OCI-LY1 (cell line): ENCODE results near the gene SLC27A4.
A peak's percentile ranks its signal among the peaks of the same experiment; 100 is the strongest.

Experiments used
- H2AFZ ChIP-seq: fragments of 200-600 bp; sonication (generic), shearing (Covaris generic); 2 replicates; pipeline ENCODE4 v1.6.0; 2014; ENCODE audit warnings: antibody characterized with exemption, mild to moderate bottlenecking, low read length
- H3F3A ChIP-seq: fragments of 200-600 bp; sonication (generic), shearing (Covaris generic); 2 replicates; pipeline ENCODE4 v1.6.0; 2014; ENCODE audit warnings: mild to moderate bottlenecking, antibody characterized with exemption, low read length, moderate library complexity; ENCODE audit not compliant: insufficient read depth
- H3K27ac ChIP-seq: fragments of 200-600 bp; sonication (generic); 2 replicates; pipeline ENCODE4 v1.5.1; 2014; ENCODE audit warnings: low read length, mixed run types, mild to moderate bottlenecking, low read depth; ENCODE audit not compliant: poor library complexity, severe bottlenecking
- H3K27me3 ChIP-seq: fragments of 200-600 bp; sonication (generic); 2 replicates; pipeline ENCODE4 v1.6.0; 2014; ENCODE audit warnings: antibody characterized with exemption, mild to moderate bottlenecking, low read length, moderate library complexity; ENCODE audit not compliant: insufficient read depth
- H3K36me3 ChIP-seq: fragments of 200-600 bp; sonication (generic); 2 replicates; pipeline ENCODE4 v1.6.1; 2014; ENCODE audit warnings: mild to moderate bottlenecking, antibody characterized with exemption, low read length, moderate library complexity, mixed read lengths; ENCODE audit not compliant: insufficient read depth
- H3K4me1 ChIP-seq: fragments of 200-600 bp; sonication (generic); 2 replicates; pipeline ENCODE4 v1.5.1; 2014; ENCODE audit warnings: mild to moderate bottlenecking, low read length, moderate library complexity; ENCODE audit not compliant: insufficient read depth, severe bottlenecking
- H3K4me2 ChIP-seq: fragments of 200-600 bp; sonication (generic), shearing (Covaris generic); 2 replicates; pipeline ENCODE4 v1.6.1; 2014; ENCODE audit warnings: low read length
- H3K4me3 ChIP-seq: fragments of 200-600 bp; sonication (generic); 2 replicates; pipeline ENCODE4 v1.5.1; 2014; ENCODE audit warnings: low read length, low read depth, mild to moderate bottlenecking, mixed read lengths; ENCODE audit not compliant: poor library complexity, severe bottlenecking
- H3K79me2 ChIP-seq: fragments of 200-600 bp; shearing (Covaris generic); 2 replicates; pipeline ENCODE4 v1.6.1; 2016; ENCODE audit warnings: mixed run types, low read length, mixed read lengths; ENCODE audit not compliant: insufficient read depth
- H3K9ac ChIP-seq: fragments of 200-600 bp; sonication (generic), shearing (Covaris generic); 2 replicates; pipeline ENCODE4 v1.6.1; 2014; ENCODE audit warnings: mild to moderate bottlenecking, low read length, mixed read lengths
- H3K9me2 ChIP-seq: fragments of 200-600 bp; sonication (generic), shearing (Covaris generic); 2 replicates; pipeline ENCODE4 v1.6.1; 2014; ENCODE audit warnings: low read depth, mild to moderate bottlenecking, low read length, mixed read lengths
- H3K9me3 ChIP-seq: fragments of 200-600 bp; shearing (Covaris generic); 2 replicates; pipeline ENCODE4 v1.6.1; 2014; ENCODE audit warnings: low read length, mixed read lengths
- H4K20me1 ChIP-seq: fragments of 200-600 bp; sonication (generic), shearing (Covaris generic); 2 replicates; pipeline ENCODE4 v1.6.0; 2016; ENCODE audit warnings: mild to moderate bottlenecking, low read length; ENCODE audit not compliant: insufficient read depth
- CTCF ChIP-seq: fragments of 200-600 bp; sonication (generic), shearing (Covaris generic); IDR thresholded peaks from 2 replicates; pipeline ENCODE4 v1.5.1; 2017; ENCODE audit warnings: mild to moderate bottlenecking, antibody characterized with exemption, low read length, moderate library complexity, mixed read lengths
- EZH2 ChIP-seq: fragments of 200-600 bp; sonication (generic), shearing (Covaris generic); IDR thresholded peaks from 2 replicates; pipeline ENCODE4 v1.8.0; 2017; ENCODE audit warnings: borderline replicate concordance, mixed run types, mild to moderate bottlenecking, antibody characterized with exemption, low read length, moderate library complexity, mixed read lengths

SLC27A4 gene

GRCh38 chr9:128323791-128324190 lies 16.5 kb upstream of the SLC27A4 start:
- H3F3A ChIP-seq: no peaks in the 10 kb centered on the region
- H2AFZ ChIP-seq: no peak overlapping the region
- H3K9me3 ChIP-seq: no peaks in the 10 kb centered on the region
- H3K36me3 ChIP-seq: peaks cover 39% of the 10 kb centered on the region; the same call in 1 of the 2 replicates
- no peaks in the 10 kb centered on the region for H3K27me3 ChIP-seq
- no peak overlapping the region for H3K27ac ChIP-seq
- peaks cover 25% of the 10 kb centered on the region for H3K4me1 ChIP-seq
- TF ChIP-seq EZH2 (no peak), CTCF (no peak)
- H4K20me1 ChIP-seq: no peaks in the 10 kb centered on the region
- H3K4me3 ChIP-seq: peak overlapping the region; percentile 89
- H3K9me2 ChIP-seq: no peaks in the 10 kb centered on the region
- H3K79me2 ChIP-seq: peaks cover 8% of the 10 kb centered on the region
- H3K4me2 ChIP-seq: peak overlapping the region; percentile 98
- H3K9ac ChIP-seq: peak overlapping the region; percentile 88

- Histone ChIP-seq H3K36me3 (peaks cover 39% of the 10 kb centered on the region; the same call in 1 of the 2 replicates), H3K9me3 (no peaks in the 10 kb centered on the region), H3K9me2 (no peaks in the 10 kb centered on the region), H3F3A (no peaks in the 10 kb centered on the region), H3K4me3 (peak overlapping the region; percentile 89), H3K27me3 (no peaks in the 10 kb centered on the region), H4K20me1 (no peaks in the 10 kb centered on the region), H3K27ac (no peak overlapping the region), H3K9ac (peak overlapping the region; percentile 88; the same call in 1 of the 2 replicates), H3K79me2 (peaks cover 8% of the 10 kb centered on the region), H3K4me1 (peaks cover 25% of the 10 kb centered on the region), H2AFZ (no peak overlapping the region), H3K4me2 (peak overlapping the region; percentile 98; the same call in 1 of the 2 replicates)
- TF ChIP-seq EZH2 (no peak), CTCF (no peak)
Measured at GRCh38 chr9:128324401-128324800, 15.9 kb upstream of the SLC27A4 start.

GRCh38 chr9:128325629-128326028 lies 14.7 kb upstream of the SLC27A4 start:
- Histone ChIP-seq H3K9me2 (no peaks in the 10 kb centered on the region), H4K20me1 (no peaks in the 10 kb centered on the region), H3K4me3 (no peak overlapping the region), H3K9me3 (no peaks in the 10 kb centered on the region), H3K4me1 (peaks cover 25% of the 10 kb centered on the region), H3K27me3 (no peaks in the 10 kb centered on the region), H3K36me3 (peaks cover 39% of the 10 kb centered on the region), H2AFZ (no peak overlapping the region), H3K27ac (no peak overlapping the region), H3F3A (no peaks in the 10 kb centered on the region), H3K4me2 (no peak overlapping the region), H3K9ac (no peak overlapping the region), H3K79me2 (peaks cover 8% of the 10 kb centered on the region)
- TF ChIP-seq CTCF: no peak
- TF ChIP-seq EZH2: no peak
